H9 (cell line): ENCODE results near the gene GSK3A. TPM values are rescaled to one million over a fixed set of nuclear protein-coding genes. Genes with fewer than 3 reads are reported as not detected.

Source experiments
- DNase-seq: peaks from one replicate; pipeline ENCODE4 v3.0.0-alpha.2; 2017
- H2AFZ ChIP-seq: one replicate; pipeline ENCODE4 v1.6.1; 2013; ENCODE audit warnings: mild to moderate bottlenecking, low read length, control low read depth, moderate library complexity
- H2AK5ac ChIP-seq: 2 replicates; pipeline ENCODE4 v1.6.1; 2013; ENCODE audit warnings: low read length, control low read depth, mixed read lengths; ENCODE audit not compliant: insufficient read length
- H2BK120ac ChIP-seq: one replicate; pipeline ENCODE4 v1.6.1; 2013; ENCODE audit warnings: low read depth, mild to moderate bottlenecking, low read length, control low read depth, inconsistent platforms; ENCODE audit not compliant: poor library complexity, severe bottlenecking
- H2BK12ac ChIP-seq: 2 replicates; pipeline ENCODE4 v1.6.1; 2013; ENCODE audit warnings: low read length, control low read depth, mixed read lengths, low read depth; ENCODE audit not compliant: insufficient read length
- H2BK15ac ChIP-seq: 2 replicates; pipeline ENCODE4 v1.6.1; 2013; ENCODE audit warnings: low read depth, low read length, control low read depth
- H2BK20ac ChIP-seq: one replicate; pipeline ENCODE4 v1.6.1; 2013; ENCODE audit warnings: low read depth, mild to moderate bottlenecking, low read length, control low read depth, inconsistent platforms; ENCODE audit not compliant: poor library complexity, severe bottlenecking
- H2BK5ac ChIP-seq: 2 replicates; pipeline ENCODE4 v1.6.1; 2013; ENCODE audit warnings: low read length, control low read depth, mixed read lengths; ENCODE audit not compliant: insufficient read length
- H3K14ac ChIP-seq: 2 replicates; pipeline ENCODE4 v1.6.1; 2013; ENCODE audit warnings: low read length, control low read depth; ENCODE audit not compliant: insufficient read depth
- H3K18ac ChIP-seq: 2 replicates; pipeline ENCODE4 v1.6.1; 2013; ENCODE audit warnings: low read depth, mild to moderate bottlenecking, mixed read lengths, low read length, control low read depth; ENCODE audit not compliant: insufficient read length
- H3K23ac ChIP-seq: 2 replicates; pipeline ENCODE4 v1.6.1; 2013; ENCODE audit warnings: low read length, control low read depth, mixed read lengths, low read depth; ENCODE audit not compliant: insufficient read length
- H3K23me2 ChIP-seq: 2 replicates; pipeline ENCODE4 v1.6.1; 2013; ENCODE audit warnings: low read depth, mild to moderate bottlenecking, mixed read lengths, low read length, control low read depth; ENCODE audit not compliant: insufficient read length, poor library complexity, severe bottlenecking
- H3K27ac ChIP-seq: 2 replicates; pipeline ENCODE4 v1.5.1; 2013; ENCODE audit warnings: low read length, control low read depth, mixed read lengths, low read depth; ENCODE audit not compliant: insufficient read length
- H3K27me3 ChIP-seq: 2 replicates; pipeline ENCODE4 v1.6.1; 2013; ENCODE audit warnings: low read length, control low read depth, inconsistent platforms; ENCODE audit not compliant: insufficient read depth
- H3K4ac ChIP-seq: 2 replicates; pipeline ENCODE4 v1.6.1; 2013; ENCODE audit warnings: low read depth, mild to moderate bottlenecking, control low read depth, inconsistent platforms, low read length, moderate library complexity
- H3K4me1 ChIP-seq: 2 replicates; pipeline ENCODE4 v1.6.1; 2013; ENCODE audit warnings: low read length, control low read depth, inconsistent platforms; ENCODE audit not compliant: insufficient read depth
- H3K4me2 ChIP-seq: 2 replicates; pipeline ENCODE4 v1.6.1; 2013; ENCODE audit warnings: low read length, control low read depth, mixed read lengths; ENCODE audit not compliant: insufficient read length, insufficient read depth
- H3K56ac ChIP-seq: 2 replicates; pipeline ENCODE4 v1.6.1; 2013; ENCODE audit warnings: low read depth, mild to moderate bottlenecking, mixed read lengths, low read length, control low read depth; ENCODE audit not compliant: insufficient read length
- H3K79me1 ChIP-seq: 2 replicates; pipeline ENCODE4 v1.6.1; 2013; ENCODE audit warnings: low read depth, mild to moderate bottlenecking, moderate library complexity, low read length, control low read depth, inconsistent platforms; ENCODE audit not compliant: insufficient read depth, poor library complexity, severe bottlenecking
- H3K79me2 ChIP-seq: 2 replicates; pipeline ENCODE4 v1.6.1; 2013; ENCODE audit warnings: low read length, control low read depth, inconsistent platforms; ENCODE audit not compliant: insufficient read depth
- H3K9ac ChIP-seq: 2 replicates; pipeline ENCODE4 v1.6.1; 2013; ENCODE audit warnings: low read length, control low read depth, mixed read lengths; ENCODE audit not compliant: insufficient read length; ENCODE audit errors: extremely low read depth
- H3K9me3 ChIP-seq: one replicate; pipeline ENCODE4 v1.6.1; 2013; ENCODE audit warnings: low read depth, low read length, inconsistent platforms; ENCODE audit not compliant: control insufficient read depth
- H3T11ph ChIP-seq: one replicate; pipeline ENCODE4 v1.6.1; 2013; ENCODE audit warnings: mild to moderate bottlenecking, low read length, control low read depth, inconsistent platforms
- H4K20me1 ChIP-seq: one replicate; pipeline ENCODE4 v1.6.1; 2013; ENCODE audit not compliant: control insufficient read depth, insufficient read length, insufficient read depth
- H4K5ac ChIP-seq: 2 replicates; pipeline ENCODE4 v1.6.1; 2013; ENCODE audit warnings: low read depth, mild to moderate bottlenecking, mixed read lengths, low read length, control low read depth; ENCODE audit not compliant: insufficient read length
- H4K8ac ChIP-seq: replicated peaks from 2 replicates; pipeline ENCODE4 v1.6.1; 2013; ENCODE audit warnings: low read length, control low read depth, mixed read lengths, low read depth; ENCODE audit not compliant: insufficient read length
- H4K91ac ChIP-seq: 2 replicates; pipeline ENCODE4 v1.6.1; 2013; ENCODE audit warnings: low read depth, mild to moderate bottlenecking, moderate library complexity, mixed read lengths, low read length, control low read depth; ENCODE audit not compliant: insufficient read length
- H3K27ac Mint-ChIP-seq, 3 experiments: 2 replicates in 2 of 3; 3 replicates in 1 of 3; pipeline ENCODE4 v1.8.0; 2020 to 2021; ENCODE audit warnings: mixed read lengths in 3 of 3, mild to moderate bottlenecking in 1 of 3, moderate library complexity in 1 of 3
- H3K27me3 Mint-ChIP-seq: 2 replicates; pipeline ENCODE4 v1.8.0; 2021; ENCODE audit warnings: low read depth, mild to moderate bottlenecking, moderate library complexity, mixed read lengths
- H3K36me3 Mint-ChIP-seq, 3 experiments: 2 replicates in 2 of 3; 3 replicates in 1 of 3; pipeline ENCODE4 v1.8.0; 2020 to 2021; ENCODE audit warnings: low read depth in 3 of 3, mixed read lengths in 3 of 3; ENCODE audit not compliant: insufficient read depth in 1 of 3
- H3K4me1 Mint-ChIP-seq, 2 experiments: 2 replicates each; pipeline ENCODE4 v1.8.0; 2020; ENCODE audit warnings: mixed read lengths in 2 of 2
- H3K4me3 Mint-ChIP-seq, 2 experiments: 2 replicates in 1 of 2; 3 replicates in 1 of 2; pipeline ENCODE4 v1.8.0; 2020 to 2021; ENCODE audit warnings: mild to moderate bottlenecking in 2 of 2, mixed read lengths in 2 of 2, moderate library complexity in 1 of 2
- H3K9me3 Mint-ChIP-seq, 2 experiments: 2 replicates in 1 of 2; 3 replicates in 1 of 2; pipeline ENCODE4 v1.8.0; 2020; ENCODE audit warnings: mild to moderate bottlenecking in 2 of 2, mixed read lengths in 2 of 2, moderate library complexity in 1 of 2
- CTCF ChIP-seq: fragments of 200-600 bp; sonication (generic); conservative IDR thresholded peaks from 3 replicates; pipeline ENCODE4 v1.8.0; 2021; ENCODE audit warnings: antibody characterized with exemption, mild to moderate bottlenecking
- WGBS: extraction: QIAGEN DNeasy Blood & Tissue Kit; methylation state at CpG from one replicate; pipeline ENCODE4 v1.1.7; 2013; ENCODE audit warnings: missing lambda C conversion rate, low lambda C conversion rate, mixed read lengths; ENCODE audit not compliant: insufficient read length; ENCODE audit errors: extremely low coverage; 5-methylcytosine and 5-hydroxymethylcytosine counted together
- long read RNA-seq: library from polyadenylated mRNA; unstranded; transcript quantifications from one replicate; pipeline ENCODE4 v2.0.0, GENCODE V29; 2020
- total RNA-seq: library from RNA; stranded (reverse); gene quantifications from 2 replicates; pipeline ENCODE4 v1.2.1, GENCODE V29; 2021

GSK3A gene
- total RNA-seq, result 52.4 and 53.7 TPM in 2 replicates
- long read RNA-seq, partial matches to known transcripts, result 2 of 2 reads
- long read RNA-seq, other reads (novel, unspliced or antisense), result 0 of 2 reads

- H3K4ac ChIP-seq, result no peak within 1 kb of the TSS
- no peaks in the 10 kb centered on the region for H3K9me3 Mint-ChIP-seq
- H3K27me3 ChIP-seq, result no peaks in the 10 kb centered on the region
- peaks cover 4% of the 10 kb centered on the region for H3K23me2 ChIP-seq
- no peak within 1 kb of the TSS for H2BK12ac ChIP-seq
- peak within 1 kb of the TSS; percentile 98 to 99 (median 99) for H3K27ac Mint-ChIP-seq
- H3K4me2 ChIP-seq, result peak within 1 kb of the TSS; percentile 96
- H2BK20ac ChIP-seq, result no peak within 1 kb of the TSS
- H3K4me1 Mint-ChIP-seq, result peaks cover 29 to 35% of the 10 kb centered on the region in 2 experiments
- peaks cover 5 to 24% (median 15%) of the 10 kb centered on the region in 3 experiments; a peak in 6 of 7 replicates for H3K36me3 Mint-ChIP-seq
- no peak within 1 kb of the TSS for H3T11ph ChIP-seq
- H3K14ac ChIP-seq, result no peak within 1 kb of the TSS
- H4K5ac ChIP-seq, result no peak within 1 kb of the TSS
- no peaks in the 10 kb centered on the region for H4K20me1 ChIP-seq
- WGBS, result no CpG with 5 or more reads among the region's 76 CpGs
- no peak within 1 kb of the TSS for H3K23ac ChIP-seq
- no peak within 1 kb of the TSS for H2AK5ac ChIP-seq
- no peaks in the 10 kb centered on the region for H3K9me3 ChIP-seq
- H4K91ac ChIP-seq, result no peak within 1 kb of the TSS
- H3K4me3 Mint-ChIP-seq, result peak within 1 kb of the TSS; percentile 88 to 95
- H3K4me1 ChIP-seq, result no peaks in the 10 kb centered on the region; the same call in 1 of the 2 replicates
- H3K9ac ChIP-seq, result peak within 1 kb of the TSS; percentile 82
- no peak for TF ChIP-seq CTCF
- peak; percentile 100 for DNase-seq
- H2AFZ ChIP-seq, result no peak within 1 kb of the TSS
- no peaks in the 10 kb centered on the region; the same call in 1 of the 2 replicates for H3K79me2 ChIP-seq
- no peak within 1 kb of the TSS for H4K8ac ChIP-seq
- H2BK120ac ChIP-seq, result no peak within 1 kb of the TSS
- H3K79me1 ChIP-seq, result no peaks in the 10 kb centered on the region
- H2BK5ac ChIP-seq, result no peak within 1 kb of the TSS
- peak within 1 kb of the TSS; percentile 5 for H3K18ac ChIP-seq
- H3K27ac ChIP-seq, result no peak within 1 kb of the TSS
- no peaks in the 10 kb centered on the region; the same call in 1 of the 2 replicates for H3K27me3 Mint-ChIP-seq
- H3K56ac ChIP-seq, result no peak within 1 kb of the TSS
- no peak within 1 kb of the TSS for H2BK15ac ChIP-seq
Measured at GRCh38 chr19:42242512-42243409, at the start of gene GSK3A. Gene GSK3A, minus strand, starts transcription at chr19:42242602. Its CDS starts 137 bp downstream, at chr19:42242465.
